HepG2 (cell line): Measurements from ENCODE around the gene NSF. TPM values are rescaled to one million over a fixed set of nuclear protein-coding genes. Genes with fewer than 3 reads are reported as not detected.

Experiments
- EED ChIP-seq: sonication (generic); formaldehyde crosslinking; IDR thresholded peaks from 2 replicates; pipeline ENCODE4 v1.5.0; 2020; ENCODE audit warnings: mild to moderate bottlenecking, missing genetic modification reagents
- MXI1 ChIP-seq: IDR thresholded peaks from 3 replicates; pipeline ENCODE4 v1.6.1; 2012; ENCODE audit warnings: low read depth, low read length, inconsistent platforms, borderline replicate concordance
- POGK ChIP-seq: sonication (generic); formaldehyde crosslinking; conservative IDR thresholded peaks from 2 replicates; pipeline ENCODE4 v1.8.0; 2022; ENCODE audit warnings: mild to moderate bottlenecking, moderate library complexity, missing genetic modification reagents
- TERF1 ChIP-seq: sonication (generic); formaldehyde crosslinking; IDR thresholded peaks from 2 replicates; pipeline ENCODE4 v1.8.0; 2022; ENCODE audit warnings: mild to moderate bottlenecking, missing genetic modification reagents, moderate library complexity
- ZBTB26 ChIP-seq: IDR thresholded peaks from 2 replicates; pipeline ENCODE4 v1.6.1; 2016; ENCODE audit warnings: missing compliant biosample characterization, missing genetic modification reagents, borderline replicate concordance
- ZMAT5 ChIP-seq: sonication (generic); formaldehyde crosslinking; IDR thresholded peaks from 2 replicates; pipeline ENCODE4 v1.5.0; 2020; ENCODE audit warnings: mild to moderate bottlenecking, low read depth, missing genetic modification reagents, borderline replicate concordance
- ZNF318 ChIP-seq: sonication (generic); formaldehyde crosslinking; IDR thresholded peaks from 2 replicates; pipeline ENCODE4 v1.4.0; 2020; ENCODE audit warnings: mild to moderate bottlenecking, missing genetic modification reagents
- ZNF597 ChIP-seq: sonication (generic); formaldehyde crosslinking; IDR thresholded peaks from 2 replicates; pipeline ENCODE4 v1.5.0; 2020; ENCODE audit warnings: missing genetic modification reagents
- ZSCAN30 ChIP-seq: sonication (generic); formaldehyde crosslinking; IDR thresholded peaks from 2 replicates; pipeline ENCODE4 v1.5.0; 2020; ENCODE audit warnings: mild to moderate bottlenecking, missing genetic modification reagents
- polyA plus RNA-seq, 8 experiments: library from polyadenylated mRNA; depleted of rRNA in 3 of 8; stranded (reverse) in 7 of 8; unstranded in 1 of 8; fragments of >200 nt; fragmentation: Illumina TruSeq in 4 of 8; extraction: Trizol in 4 of 8; gene quantifications; 2 replicates each; pipeline versions ENCODE4 v1.2.1 to v1.2.3, GENCODE V29; 2011 to 2016; ENCODE audit warnings: low read depth in 4 of 8, missing spikeins in 1 of 8, mixed read lengths in 1 of 8; ENCODE audit not compliant: insufficient read depth in 1 of 8
- total RNA-seq, 5 experiments: library from RNA; depleted of rRNA; stranded (reverse); fragments of >200 nt; fragmentation: Illumina TruSeq; extraction: Trizol; gene quantifications; 2 replicates each; pipeline ENCODE4 v1.2.3, GENCODE V29; 2016; ENCODE audit warnings: low read depth in 1 of 5

The NSF gene
- total and polyA plus RNA-seq, 2 of the 13 experiments (the other 11 are each of a cell fraction or from before 2014, with no cell fraction given): 21.9 to 37.8 TPM

- TF ChIP-seq ZNF318: no peak
- peak; percentile 28; the same call in 1 of the 2 replicates for TF ChIP-seq POGK (CRISPR knock-in tag)
- TF ChIP-seq ZNF597 (CRISPR knock-in tag): no peak
- no peak for TF ChIP-seq EED
- no peak for TF ChIP-seq MXI1
- no peak for TF ChIP-seq ZMAT5
- TF ChIP-seq ZBTB26 (CRISPR knock-in tag): no peak
- TF ChIP-seq TERF1 (CRISPR knock-in tag): no peak
- no peak for TF ChIP-seq ZSCAN30
Observed at GRCh38 chr17:46782250-46782953, 191.9 kb downstream of the NSF start (continued).
